Tibial nerve (tissue), 4 donors: Measurements from ENCODE around the gene SEC22C. TPM values are rescaled to one million over a fixed set of nuclear protein-coding genes. Genes with fewer than 3 reads are reported as not detected.

Experiments used
- DNase-seq, 2 donors: peaks; one replicate each; pipeline ENCODE4 v3.0.0-alpha.2; 2019; ENCODE audit warnings: low spot score in 2 of 2
- H3K27ac ChIP-seq, 4 donors: fragments of 200-600 bp; sonication (generic) in 3 of 4; one replicate each; pipeline ENCODE4 v1.5.1; 2017 to 2019; ENCODE audit warnings: mild to moderate bottlenecking in 1 of 4
- H3K27me3 ChIP-seq, 2 donors: fragments of 200-600 bp; sonication (generic) in 1 of 2; one replicate each; pipeline versions ENCODE4 v1.5.1 to v1.6.0; 2017 to 2019
- H3K36me3 ChIP-seq, 3 donors: fragments of 200-600 bp; sonication (generic); one replicate each; pipeline ENCODE4 v1.5.1; 2018 to 2019
- H3K4me1 ChIP-seq, 4 donors: fragments of 200-600 bp; sonication (generic) in 3 of 4; one replicate each; pipeline ENCODE4 v1.5.1; 2017 to 2019
- H3K4me3 ChIP-seq, 4 donors: fragments of 200-600 bp; sonication (generic) in 3 of 4; one replicate each; pipeline ENCODE4 v1.5.1; 2017 to 2019; ENCODE audit warnings: mild to moderate bottlenecking in 1 of 4, moderate library complexity in 1 of 4
- H3K9me3 ChIP-seq, 4 donors: fragments of 200-600 bp; sonication (generic) in 3 of 4; one replicate each; pipeline ENCODE4 v1.5.1; 2017 to 2019
- EP300 ChIP-seq, 2 donors: sonication (generic); formaldehyde crosslinking; IDR thresholded peaks; one replicate each; pipeline ENCODE4 v1.6.1; 2017; ENCODE audit warnings: antibody characterized with exemption in 2 of 2, mild to moderate bottlenecking in 1 of 2
- POLR2A ChIP-seq, 2 donors: fragments of 450-650 bp; IDR thresholded peaks; one replicate each; pipeline ENCODE4 v1.6.1; 2017; ENCODE audit warnings: antibody characterized with exemption in 2 of 2, mild to moderate bottlenecking in 2 of 2, moderate library complexity in 2 of 2
- WGBS, 2 donors: methylation state at CpG; one replicate each; pipeline ENCODE4 v1.1.5; 2018; 5-methylcytosine and 5-hydroxymethylcytosine counted together
- total RNA-seq, 4 donors: library from RNA; depleted of rRNA; stranded (reverse); fragments of >200 nt; gene quantifications; one replicate each; pipeline ENCODE4 v1.1.0, GENCODE V29; 2016
- TF ChIP-seq, protein P1 (sequence below), 5 experiments: fragments of 200-600 bp in 3 of 5; fragments of 450-650 bp in 2 of 5; sonication (generic) in 3 of 5; IDR thresholded peaks; one replicate each; pipeline ENCODE4 v1.5.1; 2016 to 2019; ENCODE audit warnings: antibody characterized with exemption in 5 of 5, mild to moderate bottlenecking in 3 of 5, moderate library complexity in 2 of 5

Gene SEC22C
- total RNA-seq, 4 donors from 2014 or later, result 74.1 to 95.3 (median 86.1) TPM

- 45 to 55% methylated on average over 4 of the region's 4 CpGs for WGBS, 2 donors
- H3K4me1 ChIP-seq, result peaks cover 0 to 7% (median 2%) of the 10 kb centered on the region in 4 donors
- H3K9me3 ChIP-seq, result no peaks in the 10 kb centered on the region
- no peaks in the 10 kb centered on the region for H3K36me3 ChIP-seq
- no peak overlapping the region for H3K4me3 ChIP-seq
- DNase-seq, result no peak
- no peak overlapping the region for H3K27ac ChIP-seq
- H3K27me3 ChIP-seq, result no peaks in the 10 kb centered on the region
- TF ChIP-seq, protein P1, sequence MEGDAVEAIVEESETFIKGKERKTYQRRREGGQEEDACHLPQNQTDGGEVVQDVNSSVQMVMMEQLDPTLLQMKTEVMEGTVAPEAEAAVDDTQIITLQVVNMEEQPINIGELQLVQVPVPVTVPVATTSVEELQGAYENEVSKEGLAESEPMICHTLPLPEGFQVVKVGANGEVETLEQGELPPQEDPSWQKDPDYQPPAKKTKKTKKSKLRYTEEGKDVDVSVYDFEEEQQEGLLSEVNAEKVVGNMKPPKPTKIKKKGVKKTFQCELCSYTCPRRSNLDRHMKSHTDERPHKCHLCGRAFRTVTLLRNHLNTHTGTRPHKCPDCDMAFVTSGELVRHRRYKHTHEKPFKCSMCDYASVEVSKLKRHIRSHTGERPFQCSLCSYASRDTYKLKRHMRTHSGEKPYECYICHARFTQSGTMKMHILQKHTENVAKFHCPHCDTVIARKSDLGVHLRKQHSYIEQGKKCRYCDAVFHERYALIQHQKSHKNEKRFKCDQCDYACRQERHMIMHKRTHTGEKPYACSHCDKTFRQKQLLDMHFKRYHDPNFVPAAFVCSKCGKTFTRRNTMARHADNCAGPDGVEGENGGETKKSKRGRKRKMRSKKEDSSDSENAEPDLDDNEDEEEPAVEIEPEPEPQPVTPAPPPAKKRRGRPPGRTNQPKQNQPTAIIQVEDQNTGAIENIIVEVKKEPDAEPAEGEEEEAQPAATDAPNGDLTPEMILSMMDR (IDR thresholded peaks at IDR 0.05), result no peak
- TF ChIP-seq POLR2A (IDR thresholded peaks at IDR 0.05), result no peak
- no peak for TF ChIP-seq EP300 (IDR thresholded peaks at IDR 0.05)
Observed at GRCh38 chr3:42517117-42517516, 64.7 kb downstream of the SEC22C start.

GRCh38 chr3:42516443-42516842 is 65.3 kb downstream of the SEC22C start:
- Histone ChIP-seq H3K36me3 (no peaks in the 10 kb centered on the region), H3K9me3 (no peaks in the 10 kb centered on the region), H3K4me1 (peaks cover 0 to 7% (median 2%) of the 10 kb centered on the region in 4 donors), H3K4me3 (no peak overlapping the region), H3K27ac (no peak overlapping the region), H3K27me3 (no peaks in the 10 kb centered on the region)
- DNase-seq, result no peak
- TF ChIP-seq, protein P1 (IDR thresholded peaks at IDR 0.05), result no peak
- TF ChIP-seq POLR2A (IDR thresholded peaks at IDR 0.05) (no peak), EP300 (IDR thresholded peaks at IDR 0.05) (no peak)
- WGBS, 2 donors, result 71 to 78% methylated on average over 5 of the region's 5 CpGs

DNA sequence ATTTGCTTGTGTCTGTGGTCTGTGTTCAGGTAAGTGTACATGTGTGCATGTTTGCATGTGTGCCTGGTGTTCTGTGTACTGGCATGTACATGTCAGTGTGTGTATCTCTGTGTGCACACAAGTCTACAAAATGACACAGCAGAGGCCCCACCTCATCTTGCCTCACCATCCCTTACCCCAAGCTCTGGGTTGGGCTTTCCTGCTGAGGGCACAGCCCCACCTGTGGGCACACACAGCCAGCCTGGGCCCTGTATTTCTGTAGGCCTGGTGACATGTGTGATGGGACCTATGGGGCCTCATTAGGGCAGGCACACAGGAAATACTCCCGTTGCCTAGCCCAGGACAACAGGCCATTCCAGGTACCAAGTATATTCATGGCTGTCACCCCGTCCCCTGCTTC is 65.8 kb downstream of the SEC22C start:
- Histone ChIP-seq H3K9me3 (no peaks in the 10 kb centered on the region), H3K27ac (no peak overlapping the region), H3K4me1 (peaks cover 0 to 9% (median 2%) of the 10 kb centered on the region in 4 donors), H3K36me3 (no peaks in the 10 kb centered on the region), H3K4me3 (no peak overlapping the region), H3K27me3 (no peaks in the 10 kb centered on the region)
- TF ChIP-seq POLR2A (IDR thresholded peaks at IDR 0.05) (no peak), EP300 (IDR thresholded peaks at IDR 0.05) (no peak)
- TF ChIP-seq, protein P1 (IDR thresholded peaks at IDR 0.05), result no peak
- no peak for DNase-seq
- WGBS, 2 donors, result 70 to 86% methylated on average over 2 of the region's 2 CpGs

- Histone ChIP-seq H3K4me3 (no peak overlapping the region), H3K27ac (no peak overlapping the region), H3K4me1 (peaks cover 0 to 14% (median 3%) of the 10 kb centered on the region in 4 donors), H3K36me3 (no peaks in the 10 kb centered on the region), H3K9me3 (no peaks in the 10 kb centered on the region), H3K27me3 (no peaks in the 10 kb centered on the region)
- WGBS, 2 donors, result 77 to 84% methylated on average over 7 to 12 of the region's 12 CpGs
- TF ChIP-seq, protein P1 (IDR thresholded peaks at IDR 0.05), result no peak
- TF ChIP-seq EP300 (IDR thresholded peaks at IDR 0.05), result no peak
- no peak for DNase-seq
Observed at GRCh38 chr3:42515391-42515916, 66.3 kb downstream of the SEC22C start.

- WGBS, 2 donors, result 63 to 77% methylated on average over 4 of the region's 4 CpGs
- no peak for DNase-seq
- Histone ChIP-seq H3K36me3 (no peaks in the 10 kb centered on the region), H3K27ac (peak overlapping the region in 1 of 4 donors; percentile 30), H3K27me3 (no peaks in the 10 kb centered on the region), H3K4me3 (no peak overlapping the region), H3K4me1 (peaks cover 0 to 14% (median 3%) of the 10 kb centered on the region in 4 donors), H3K9me3 (no peaks in the 10 kb centered on the region)
- TF ChIP-seq POLR2A (IDR thresholded peaks at IDR 0.05) (no peak), EP300 (IDR thresholded peaks at IDR 0.05) (no peak)
- TF ChIP-seq, protein P1 (IDR thresholded peaks at IDR 0.05), result no peak
Observed at GRCh38 chr3:42514876-42515275, 66.9 kb downstream of the SEC22C start.
